Astrocyte (in vitro differentiated cells and primary cell): Measurements from ENCODE around the gene SUN5.

Experiments
- EZH2 ChIP-seq: IDR thresholded peaks from 2 replicates; pipeline ENCODE4 v1.6.1; 2012; ENCODE audit warnings: mild to moderate bottlenecking, low read length, inconsistent platforms; ENCODE audit not compliant: insufficient read depth
- TF ChIP-seq, protein P1 (sequence below): IDR thresholded peaks from 2 replicates; pipeline ENCODE4 v1.5.1; 2011; ENCODE audit warnings: low read depth, mild to moderate bottlenecking, inconsistent platforms, low read length, moderate library complexity; ENCODE audit not compliant: insufficient read depth

DNA sequence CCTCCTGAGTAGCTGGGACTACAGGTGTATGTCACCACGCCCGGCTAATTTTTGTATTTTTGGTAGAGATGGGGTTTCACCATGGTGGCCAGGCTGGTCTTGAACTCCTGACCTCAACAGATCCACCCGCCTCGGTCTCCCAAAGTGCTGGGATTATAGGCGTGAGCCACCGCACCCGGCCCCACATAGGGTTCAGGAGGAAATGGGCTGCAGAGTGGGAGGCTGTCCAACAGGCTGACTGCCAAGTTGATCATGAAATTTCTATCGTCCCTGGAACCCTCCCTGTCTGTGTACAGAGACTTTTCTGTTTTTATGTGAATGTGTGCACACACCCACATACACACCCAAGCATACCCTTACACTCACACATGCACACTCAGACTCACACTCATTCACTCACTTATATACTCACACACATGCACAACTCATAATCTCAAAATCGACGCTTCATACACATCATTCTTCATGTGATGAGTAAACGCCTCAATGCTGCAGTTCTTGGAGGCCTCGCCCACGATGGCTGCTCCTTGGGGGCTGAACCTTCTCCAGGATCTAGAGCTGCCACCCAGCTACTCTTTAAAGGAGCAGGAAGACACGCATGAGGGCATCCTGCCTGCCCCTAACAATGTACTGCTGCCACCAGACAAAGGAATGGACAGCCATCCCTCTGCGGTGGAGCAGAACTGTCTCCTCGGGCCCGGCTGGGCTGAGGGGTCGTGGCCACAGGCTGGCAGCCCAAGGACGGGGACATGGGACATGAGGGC is 35.6 kb downstream of the SUN5 start:
- TF ChIP-seq, protein P1, sequence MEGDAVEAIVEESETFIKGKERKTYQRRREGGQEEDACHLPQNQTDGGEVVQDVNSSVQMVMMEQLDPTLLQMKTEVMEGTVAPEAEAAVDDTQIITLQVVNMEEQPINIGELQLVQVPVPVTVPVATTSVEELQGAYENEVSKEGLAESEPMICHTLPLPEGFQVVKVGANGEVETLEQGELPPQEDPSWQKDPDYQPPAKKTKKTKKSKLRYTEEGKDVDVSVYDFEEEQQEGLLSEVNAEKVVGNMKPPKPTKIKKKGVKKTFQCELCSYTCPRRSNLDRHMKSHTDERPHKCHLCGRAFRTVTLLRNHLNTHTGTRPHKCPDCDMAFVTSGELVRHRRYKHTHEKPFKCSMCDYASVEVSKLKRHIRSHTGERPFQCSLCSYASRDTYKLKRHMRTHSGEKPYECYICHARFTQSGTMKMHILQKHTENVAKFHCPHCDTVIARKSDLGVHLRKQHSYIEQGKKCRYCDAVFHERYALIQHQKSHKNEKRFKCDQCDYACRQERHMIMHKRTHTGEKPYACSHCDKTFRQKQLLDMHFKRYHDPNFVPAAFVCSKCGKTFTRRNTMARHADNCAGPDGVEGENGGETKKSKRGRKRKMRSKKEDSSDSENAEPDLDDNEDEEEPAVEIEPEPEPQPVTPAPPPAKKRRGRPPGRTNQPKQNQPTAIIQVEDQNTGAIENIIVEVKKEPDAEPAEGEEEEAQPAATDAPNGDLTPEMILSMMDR, result no peak
- TF ChIP-seq EZH2, result no peak
